NCI-H226 (cell line): Measurements from ENCODE around the gene UBAP2L.

Source experiments
- DNase-seq: peaks from one replicate; pipeline ENCODE4 v3.0.0-alpha.2; 2015

Gene UBAP2L, protein sequence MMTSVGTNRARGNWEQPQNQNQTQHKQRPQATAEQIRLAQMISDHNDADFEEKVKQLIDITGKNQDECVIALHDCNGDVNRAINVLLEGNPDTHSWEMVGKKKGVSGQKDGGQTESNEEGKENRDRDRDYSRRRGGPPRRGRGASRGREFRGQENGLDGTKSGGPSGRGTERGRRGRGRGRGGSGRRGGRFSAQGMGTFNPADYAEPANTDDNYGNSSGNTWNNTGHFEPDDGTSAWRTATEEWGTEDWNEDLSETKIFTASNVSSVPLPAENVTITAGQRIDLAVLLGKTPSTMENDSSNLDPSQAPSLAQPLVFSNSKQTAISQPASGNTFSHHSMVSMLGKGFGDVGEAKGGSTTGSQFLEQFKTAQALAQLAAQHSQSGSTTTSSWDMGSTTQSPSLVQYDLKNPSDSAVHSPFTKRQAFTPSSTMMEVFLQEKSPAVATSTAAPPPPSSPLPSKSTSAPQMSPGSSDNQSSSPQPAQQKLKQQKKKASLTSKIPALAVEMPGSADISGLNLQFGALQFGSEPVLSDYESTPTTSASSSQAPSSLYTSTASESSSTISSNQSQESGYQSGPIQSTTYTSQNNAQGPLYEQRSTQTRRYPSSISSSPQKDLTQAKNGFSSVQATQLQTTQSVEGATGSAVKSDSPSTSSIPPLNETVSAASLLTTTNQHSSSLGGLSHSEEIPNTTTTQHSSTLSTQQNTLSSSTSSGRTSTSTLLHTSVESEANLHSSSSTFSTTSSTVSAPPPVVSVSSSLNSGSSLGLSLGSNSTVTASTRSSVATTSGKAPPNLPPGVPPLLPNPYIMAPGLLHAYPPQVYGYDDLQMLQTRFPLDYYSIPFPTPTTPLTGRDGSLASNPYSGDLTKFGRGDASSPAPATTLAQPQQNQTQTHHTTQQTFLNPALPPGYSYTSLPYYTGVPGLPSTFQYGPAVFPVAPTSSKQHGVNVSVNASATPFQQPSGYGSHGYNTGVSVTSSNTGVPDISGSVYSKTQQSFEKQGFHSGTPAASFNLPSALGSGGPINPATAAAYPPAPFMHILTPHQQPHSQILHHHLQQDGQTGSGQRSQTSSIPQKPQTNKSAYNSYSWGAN

DNA sequence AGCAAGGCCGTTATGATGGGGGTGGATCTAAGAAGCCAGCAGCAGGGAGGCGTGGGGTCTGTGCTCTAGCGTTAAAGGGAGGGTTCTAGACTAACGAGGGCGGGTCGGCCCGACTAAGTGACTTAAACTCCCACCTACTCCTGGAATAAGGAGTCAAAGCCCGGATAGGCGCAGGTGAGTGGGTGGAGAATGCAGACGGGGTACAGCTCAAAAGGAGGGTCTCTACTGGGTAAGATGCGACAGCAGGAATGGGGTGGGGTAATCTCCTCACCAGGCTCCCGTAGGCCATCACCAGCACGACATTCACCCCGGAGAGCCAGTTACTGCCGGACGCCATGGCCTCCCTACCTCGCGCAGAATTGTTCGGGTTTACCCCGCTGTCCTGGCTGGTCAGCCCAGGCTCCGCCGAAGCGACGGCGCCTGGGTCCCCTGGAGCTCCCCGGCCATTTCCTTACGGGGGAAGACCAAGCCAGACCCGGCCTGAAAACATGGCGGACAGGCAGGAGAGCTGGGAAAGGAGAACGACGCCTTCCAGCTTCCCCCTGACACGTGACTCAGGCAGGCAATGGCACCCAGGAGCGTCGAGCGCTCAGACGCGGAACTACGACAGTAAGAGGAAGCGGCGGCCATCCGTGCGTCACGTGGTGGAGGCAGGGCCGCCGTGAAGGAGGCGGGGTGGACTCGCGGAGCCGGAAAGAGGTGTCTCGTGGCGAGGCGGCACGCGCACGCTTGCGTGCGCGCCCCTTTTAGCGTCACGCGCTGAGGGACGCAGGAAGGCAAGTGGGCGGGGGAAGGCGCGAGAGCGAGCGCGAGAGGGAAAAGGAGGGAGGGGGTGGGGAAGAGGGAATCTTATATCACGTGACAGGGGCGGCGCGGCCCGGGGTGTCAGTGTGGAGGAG lies at the start of gene UBAP2L:
TSS of gene UBAP2L (plus strand) at position 885 of the 899 bp plus-strand sequence. CDS start 4,169 bp downstream, outside the sequence.
- DNase-seq = peak; percentile 99

DNA sequence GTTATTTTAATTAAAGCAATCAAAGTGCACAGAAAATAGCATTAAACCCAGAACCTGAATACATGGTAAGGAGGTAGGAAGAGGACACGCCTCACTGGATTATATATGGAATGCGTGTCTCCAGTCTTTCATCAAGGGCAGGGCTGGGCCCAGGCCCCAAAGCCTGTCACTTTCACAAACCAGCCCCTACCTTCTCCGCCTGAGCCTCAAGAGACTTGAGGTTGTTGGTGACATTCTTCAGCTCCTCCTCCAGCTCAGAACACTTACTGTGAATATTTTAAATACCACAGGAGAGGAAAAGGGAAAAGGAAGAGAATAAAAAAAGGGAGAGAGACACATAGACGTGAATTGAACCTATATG lies 49.6 kb upstream of the UBAP2L start:
- no peak for DNase-seq

DNA sequence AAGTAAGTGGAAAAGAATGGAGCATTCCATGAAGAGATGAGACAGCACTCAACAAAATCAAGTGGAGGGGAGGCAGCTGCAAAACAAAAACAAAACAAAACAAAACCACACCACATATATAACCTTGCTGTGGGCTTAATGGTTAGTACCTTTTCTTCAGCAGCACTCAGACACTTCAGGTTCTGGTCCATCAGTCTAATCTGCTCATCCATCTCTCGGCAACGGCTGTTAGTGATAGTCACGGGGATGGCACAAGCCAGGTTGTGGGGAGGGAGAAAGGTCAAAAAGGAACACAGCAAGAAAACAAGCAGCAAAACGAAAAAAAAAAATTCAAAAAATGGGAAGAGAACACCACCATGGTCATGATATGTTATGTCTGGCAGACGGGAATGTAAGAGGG lies 48.9 kb upstream of the UBAP2L start:
- DNase-seq = no peak

DNA sequence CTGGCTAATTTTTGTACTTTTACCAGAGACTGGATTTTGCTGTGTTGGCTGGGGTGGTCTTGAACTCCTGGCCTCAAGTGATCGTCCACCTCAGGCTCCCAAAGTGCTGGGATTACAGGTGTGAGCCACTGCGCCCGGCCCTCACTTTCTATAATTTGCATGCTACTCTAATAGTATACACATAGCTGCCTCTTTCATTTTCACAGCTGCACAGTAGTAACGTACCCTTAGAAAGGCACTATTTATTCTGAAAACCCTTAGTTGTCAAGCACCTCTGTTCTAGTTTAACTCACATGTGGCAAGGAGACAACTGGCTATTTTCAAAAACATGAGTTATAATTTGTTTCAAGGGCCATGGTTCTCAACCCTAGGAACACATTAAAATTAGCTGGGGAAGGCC lies 46.1 kb upstream of the UBAP2L start:
- no peak for DNase-seq

DNA sequence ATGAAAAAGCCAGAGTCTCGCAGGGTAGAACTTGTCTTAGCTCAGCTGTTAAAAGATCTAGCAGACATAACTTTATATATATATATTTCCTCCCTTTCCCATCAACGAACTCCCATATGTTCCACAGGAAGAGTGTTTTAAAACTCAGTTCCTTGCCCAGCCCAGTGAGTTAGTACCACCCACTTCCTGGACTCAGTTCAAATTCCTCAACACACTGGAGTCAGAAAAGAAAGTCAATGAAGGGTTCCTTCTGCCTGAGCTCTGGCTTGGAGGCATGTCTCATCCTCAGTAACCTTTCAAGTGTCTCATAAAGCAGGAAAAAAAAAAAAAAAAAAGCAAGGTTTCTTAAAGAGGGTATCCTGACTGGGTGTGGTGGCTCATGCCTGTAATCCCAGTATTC lies 44.4 kb upstream of the UBAP2L start:
- peak; percentile 71 for DNase-seq

DNA sequence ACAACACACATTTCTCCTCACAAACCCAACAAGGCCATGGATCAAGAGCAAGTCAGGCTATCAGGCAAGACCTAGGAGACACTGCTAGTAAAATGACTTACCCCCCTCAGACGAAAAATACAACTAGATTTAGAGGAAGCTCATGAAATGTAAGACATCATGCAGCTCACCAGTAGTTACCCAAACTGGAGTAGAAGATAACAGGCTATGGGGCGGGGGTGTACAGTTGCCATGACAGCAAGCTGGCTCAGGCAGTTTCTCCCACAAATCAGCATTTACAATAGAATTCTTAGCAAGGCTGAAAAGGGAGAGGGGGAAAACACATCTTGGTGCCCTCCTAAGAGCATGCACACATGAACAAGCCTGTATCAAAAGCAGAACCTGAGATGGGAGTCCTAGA lies 42.7 kb upstream of the UBAP2L start:
- DNase-seq = no peak

DNA sequence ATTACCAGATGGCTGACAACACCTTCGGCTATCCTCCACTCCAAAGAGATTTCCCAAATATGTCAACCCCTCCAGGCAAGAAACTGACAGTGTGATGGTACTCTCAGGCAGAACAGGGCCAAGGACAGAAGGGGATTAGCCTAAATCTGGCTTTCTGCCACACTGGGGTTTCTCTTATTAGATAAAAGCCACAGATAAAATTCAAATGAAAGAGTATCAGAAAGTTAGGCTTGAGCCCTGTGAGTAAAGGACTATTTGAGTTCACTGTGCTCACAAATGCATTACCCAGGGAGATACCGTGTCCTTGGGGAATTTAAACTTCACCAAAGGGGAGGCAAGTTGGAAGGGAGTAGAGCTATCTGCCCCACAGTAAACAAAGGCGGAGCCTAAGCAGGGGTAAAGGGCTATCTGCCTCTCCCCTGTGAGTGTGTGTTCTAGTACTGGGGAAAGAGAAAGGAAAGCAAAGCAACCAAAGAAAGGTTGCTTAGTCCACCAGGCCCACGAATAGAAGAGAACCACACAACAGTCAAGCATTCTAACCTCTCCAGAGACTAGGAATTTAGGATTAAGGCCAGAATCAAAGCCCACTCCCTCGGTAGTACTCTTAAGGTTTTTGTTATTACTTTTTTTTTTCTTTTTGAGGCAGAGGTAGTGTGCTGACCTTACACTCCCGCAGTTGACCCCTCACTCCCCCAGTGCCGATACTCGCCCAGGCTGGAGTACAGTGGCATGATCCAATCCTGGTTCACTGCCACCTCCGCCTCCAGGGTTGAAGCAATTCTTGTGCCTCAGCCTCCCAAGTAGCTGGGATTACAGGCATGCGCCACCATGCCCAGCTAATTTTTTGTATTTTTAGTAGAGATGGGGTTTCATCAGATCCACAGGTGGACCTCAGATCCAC lies 41.6 kb upstream of the UBAP2L start:
- DNase-seq = no peak

DNA sequence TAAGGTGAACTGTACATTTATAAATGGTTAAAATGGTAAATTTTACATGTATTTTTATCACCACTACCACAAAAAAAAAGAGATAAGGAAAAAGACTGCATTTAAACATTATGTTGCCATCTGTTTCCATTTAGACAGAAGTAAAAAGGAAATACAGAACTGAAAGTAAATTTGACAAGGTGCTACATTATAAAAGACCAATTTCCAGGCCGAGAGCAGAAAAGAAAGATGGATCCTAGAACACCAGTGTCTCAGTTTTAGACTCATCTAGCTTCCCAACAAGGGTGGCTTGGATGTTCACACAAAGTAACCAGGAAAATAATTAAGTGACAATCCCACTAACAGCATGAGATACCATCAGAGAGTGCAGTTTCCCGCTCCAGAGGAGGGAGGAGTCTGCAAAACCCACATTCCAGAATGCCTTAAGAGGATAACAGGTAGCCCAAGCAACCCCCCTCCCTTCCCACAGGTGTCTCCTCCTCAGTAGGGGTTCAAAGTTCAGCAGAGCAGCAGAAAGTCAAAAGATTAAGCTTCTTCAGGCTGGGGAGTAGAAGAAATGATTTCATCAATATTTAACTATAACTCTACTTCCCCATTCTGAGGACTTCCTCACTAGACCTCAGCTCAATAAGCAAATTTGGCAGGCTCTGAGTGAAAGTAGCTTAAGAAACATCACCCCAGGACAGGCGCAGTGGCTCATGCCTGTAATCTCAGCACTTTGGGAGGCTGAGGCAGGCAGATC lies 40.6 kb upstream of the UBAP2L start:
- no peak for DNase-seq

DNA sequence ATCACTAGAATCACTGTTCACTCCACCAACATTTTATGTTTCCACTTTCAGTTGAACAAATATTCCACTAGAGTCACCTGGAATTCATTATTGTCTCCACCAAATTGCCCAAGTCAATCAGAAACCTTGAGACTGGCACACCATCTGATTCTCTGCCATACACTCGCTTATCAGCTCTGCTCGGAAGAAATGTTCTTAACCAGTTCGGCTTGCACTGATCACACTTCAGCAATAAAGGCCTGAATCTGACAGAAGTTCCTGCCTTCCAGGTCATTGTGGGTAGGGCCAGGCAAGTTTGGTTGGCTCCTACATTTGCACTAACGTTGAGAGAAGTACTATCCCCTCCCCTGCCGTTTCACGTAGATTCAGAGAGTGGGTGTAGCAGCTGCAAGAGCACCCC lies 38.8 kb upstream of the UBAP2L start:
- DNase-seq = no peak

DNA sequence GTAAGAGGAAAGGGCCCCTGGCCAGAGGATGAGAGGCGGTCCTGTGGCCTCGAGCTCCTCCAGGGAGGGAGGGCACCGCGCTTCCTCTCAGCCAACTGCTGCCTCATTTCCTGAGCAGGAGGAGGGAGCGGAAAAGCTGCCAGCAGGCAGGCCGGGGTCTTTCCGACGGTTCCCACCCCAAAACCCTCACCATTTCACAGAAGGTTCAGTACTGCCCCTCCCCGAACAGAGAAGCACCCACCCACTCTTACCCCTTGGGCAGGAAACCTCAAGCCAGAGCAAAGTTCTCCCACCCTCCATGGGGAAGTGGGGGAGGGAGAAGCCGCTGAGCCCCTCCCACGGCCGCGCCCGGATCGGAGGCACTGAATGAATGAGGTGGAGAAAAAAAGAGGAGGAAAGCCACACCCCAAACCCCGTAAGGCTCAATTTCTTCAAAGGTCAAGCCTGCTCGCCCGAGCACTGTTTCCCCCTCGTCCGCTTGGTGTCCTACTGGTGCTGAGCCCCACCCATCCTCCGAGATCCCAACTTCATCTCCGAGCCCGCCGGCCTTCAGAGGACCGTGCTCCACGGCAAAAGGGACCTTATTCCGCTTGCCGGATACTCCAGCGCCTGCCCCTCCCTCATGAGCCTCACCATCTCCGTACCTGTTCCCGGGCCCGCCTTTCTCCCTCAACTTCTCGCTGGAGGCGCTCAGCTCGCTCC lies 38.3 kb upstream of the UBAP2L start:
- peak; percentile 96 for DNase-seq

DNA sequence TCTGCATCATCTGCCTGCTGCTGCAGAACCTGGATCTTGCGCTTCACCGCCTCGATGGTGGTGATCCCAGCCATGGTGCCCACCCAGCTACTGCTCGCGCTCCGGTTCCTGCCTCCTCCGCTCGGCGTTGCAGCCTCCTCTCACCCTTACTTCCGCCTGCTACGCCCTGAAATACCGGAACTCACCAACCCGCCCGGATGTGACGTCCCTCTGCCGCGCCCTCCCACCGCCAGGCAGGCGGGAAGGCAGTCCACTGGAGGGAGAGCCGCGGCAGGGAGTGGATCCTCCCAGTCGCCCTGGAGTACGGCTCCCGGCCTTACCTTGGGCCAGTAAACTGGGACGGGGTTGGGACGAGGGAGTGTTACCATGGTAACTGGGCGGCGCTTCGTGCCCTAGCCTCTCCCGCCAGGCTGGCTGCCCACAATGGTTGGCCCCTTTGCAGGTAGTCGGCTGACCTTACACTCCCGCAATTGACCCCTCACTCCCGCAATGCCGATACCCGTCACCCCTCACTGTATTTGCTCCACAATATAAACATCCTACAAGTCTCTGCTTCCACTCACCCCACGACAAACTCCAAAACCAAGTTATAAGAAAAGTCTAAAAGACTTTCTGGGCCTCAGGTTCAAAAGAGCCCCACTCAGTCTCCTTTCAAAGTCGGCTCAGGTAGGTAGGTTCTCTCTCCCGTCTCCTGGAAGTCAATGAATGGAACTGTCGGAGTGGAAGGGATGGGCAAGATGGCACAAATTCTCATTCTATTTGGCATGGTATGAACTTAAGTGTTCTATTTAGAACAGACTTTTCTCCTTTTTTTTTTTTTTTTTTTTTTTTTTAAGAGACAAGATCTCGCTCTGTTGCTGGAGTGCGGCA lies 37.5 kb upstream of the UBAP2L start:
- peak; percentile 99 for DNase-seq

DNA sequence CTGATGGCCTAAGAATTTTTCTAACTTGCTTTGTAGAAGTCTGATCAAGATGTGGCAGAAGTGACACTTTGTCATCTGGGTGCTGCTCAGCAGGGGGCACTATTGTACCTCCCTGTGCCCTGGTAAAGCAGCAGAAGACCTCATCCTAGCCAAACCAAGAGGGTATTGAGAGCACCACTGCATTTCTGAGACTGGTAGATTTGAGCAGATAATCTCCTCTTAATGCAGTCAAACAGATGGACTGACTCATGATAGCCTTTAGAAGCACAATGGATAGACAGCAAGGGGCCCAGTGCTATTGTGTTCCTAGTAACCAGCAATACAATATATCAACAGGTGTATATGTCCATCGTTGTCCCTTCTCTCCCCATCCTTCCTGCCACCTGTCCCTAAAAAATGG lies 34.6 kb upstream of the UBAP2L start:
- peak; percentile 7 for DNase-seq

DNA sequence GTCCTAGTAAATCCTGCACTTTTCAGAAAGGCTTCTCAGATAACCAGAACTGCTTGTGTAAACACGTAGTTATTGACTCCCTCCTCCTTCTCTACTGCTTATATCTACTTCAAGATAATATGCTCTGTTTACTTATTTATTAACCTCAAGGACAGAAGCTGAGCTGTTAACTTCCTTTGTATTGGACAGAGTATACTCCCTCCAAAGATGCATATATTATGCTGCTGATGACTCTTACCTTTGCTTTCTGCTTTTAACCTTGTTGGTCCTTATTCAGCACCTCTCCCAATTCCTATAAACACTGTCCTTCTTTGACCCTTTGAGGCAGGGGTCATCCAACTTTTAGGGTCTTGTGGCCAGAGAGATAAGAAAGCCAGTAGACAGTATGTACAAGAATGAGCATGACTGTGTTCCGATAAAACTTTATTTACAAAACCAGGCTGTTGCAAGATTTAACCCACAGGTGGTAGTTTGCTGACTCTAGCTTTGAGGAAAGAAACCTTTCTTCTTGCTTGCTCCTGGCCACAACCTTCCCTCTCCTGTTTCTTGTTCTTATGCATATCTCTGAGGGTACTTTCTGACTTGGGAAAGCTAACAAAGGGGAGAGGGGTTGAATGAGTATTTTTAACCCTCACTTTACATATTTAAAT lies 33.8 kb upstream of the UBAP2L start:
- no peak for DNase-seq

DNA sequence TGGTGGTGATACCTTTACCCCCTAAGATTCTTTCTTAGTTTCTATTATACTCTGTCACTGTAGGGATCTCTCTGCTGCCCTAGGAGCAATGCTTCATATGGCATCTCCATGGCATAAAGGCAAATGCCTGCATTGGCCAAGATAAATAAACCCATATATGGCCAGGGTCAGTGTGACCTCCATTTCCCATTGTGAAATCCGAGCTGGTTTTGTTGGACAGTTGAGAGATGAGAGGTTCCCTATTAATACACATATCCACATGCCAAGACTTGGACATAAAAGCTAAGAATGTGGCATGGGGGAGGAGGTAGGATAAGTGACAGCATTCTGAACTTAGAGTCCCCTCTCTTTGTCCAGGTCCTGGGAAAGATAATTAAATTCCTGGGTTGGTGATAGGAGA lies 30.2 kb upstream of the UBAP2L start:
- DNase-seq = no peak

DNA sequence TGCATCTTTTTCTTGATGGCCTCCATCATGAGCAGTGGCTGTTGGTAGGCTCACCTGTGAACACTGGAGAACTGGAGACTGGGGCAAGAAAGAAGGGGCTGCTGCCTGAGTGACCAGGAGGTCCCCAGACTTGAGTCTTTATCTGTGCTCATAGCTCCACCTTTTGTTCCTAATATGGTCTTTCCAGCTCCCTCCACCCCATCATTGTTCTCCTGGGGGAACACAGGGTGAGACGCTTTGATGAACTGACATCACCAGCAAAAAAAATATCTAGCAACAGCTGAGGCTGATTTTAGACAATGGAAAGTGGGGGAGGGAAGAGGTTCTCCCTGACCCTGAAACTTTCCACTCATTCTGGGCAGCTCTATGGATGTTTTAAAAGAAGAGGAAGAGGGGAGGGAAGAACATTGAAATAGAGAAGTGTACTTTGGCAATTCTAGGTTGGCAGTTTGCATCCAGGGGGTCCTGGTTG lies 28.7 kb upstream of the UBAP2L start, which contains the start of gene TPM3:
TSS of gene TPM3 (minus strand) at position 111 of the 472 bp plus-strand sequence. CDS start at position 29, 82 bp downstream.
- DNase-seq = no peak

DNA sequence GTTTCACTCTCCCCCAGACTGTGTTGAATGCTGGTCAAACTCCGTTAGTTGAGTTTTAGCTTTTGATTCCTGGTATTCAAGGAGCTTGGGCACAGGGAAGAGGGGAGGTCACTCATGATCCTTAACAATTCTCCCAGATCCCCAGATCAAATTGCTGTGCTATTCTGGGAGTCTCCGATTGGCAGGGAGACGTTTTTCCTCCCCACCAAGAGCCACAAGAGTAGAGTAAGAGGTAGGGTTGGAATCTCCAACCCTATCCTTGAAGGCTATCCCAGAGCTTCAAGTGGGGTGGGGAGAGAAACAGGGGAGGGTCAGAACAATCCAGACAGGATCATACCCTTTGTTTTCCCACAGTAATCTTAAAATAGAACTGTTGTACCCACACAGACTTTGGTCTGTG lies 28.3 kb upstream of the UBAP2L start:
- DNase-seq = no peak

DNA sequence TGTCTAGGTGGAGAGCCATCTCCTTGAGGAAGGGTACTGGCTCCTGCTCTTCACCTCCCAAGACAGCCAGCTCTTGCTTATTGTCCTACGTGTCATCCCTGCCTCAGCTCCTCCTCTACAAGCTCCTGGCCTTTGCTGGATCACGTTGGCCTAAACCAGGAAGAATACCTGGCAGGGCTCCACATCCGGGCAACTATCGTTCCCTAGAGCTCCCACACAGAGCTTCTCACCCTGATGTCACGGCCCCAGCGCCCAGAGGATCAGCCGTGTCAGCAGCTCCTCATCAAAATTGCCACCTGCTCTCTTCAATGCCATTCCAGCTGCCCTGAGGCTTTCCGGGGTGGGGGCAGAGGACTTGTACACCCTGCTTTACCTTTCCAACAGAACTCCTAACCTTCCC lies 26.9 kb upstream of the UBAP2L start:
- DNase-seq = peak; percentile 16
